Muscle layer of duodenum (tissue), 2 donors: Measurements from ENCODE around the gene KIF3A.

Source experiments
- H3K27ac ChIP-seq: one replicate; pipeline ENCODE4 v1.7.0; 2013; ENCODE audit warnings: mild to moderate bottlenecking, low read length
- H3K27me3 ChIP-seq: one replicate; pipeline ENCODE4 v1.7.0; 2013; ENCODE audit warnings: low read depth, mild to moderate bottlenecking, control low read depth, low read length
- H3K36me3 ChIP-seq, 2 donors: one replicate each; pipeline ENCODE4 v1.7.0; 2013; ENCODE audit warnings: low read length in 2 of 2, control low read depth in 1 of 2, mild to moderate bottlenecking in 1 of 2; ENCODE audit not compliant: insufficient read depth in 2 of 2, control insufficient read depth in 1 of 2
- H3K4me1 ChIP-seq, 2 donors: one replicate each; pipeline ENCODE4 v1.7.0; 2013; ENCODE audit warnings: low read length in 2 of 2, mild to moderate bottlenecking in 2 of 2, control low read depth in 1 of 2, moderate library complexity in 1 of 2; ENCODE audit not compliant: insufficient read depth in 2 of 2, control insufficient read depth in 1 of 2
- H3K4me3 ChIP-seq, 2 donors: one replicate each; pipeline ENCODE4 v1.7.0; 2013; ENCODE audit warnings: low read length in 2 of 2, low read depth in 1 of 2, mild to moderate bottlenecking in 1 of 2
- H3K9me3 ChIP-seq, 2 donors: one replicate each; pipeline ENCODE4 v1.7.0; 2013; ENCODE audit warnings: low read length in 2 of 2, control low read depth in 1 of 2, mild to moderate bottlenecking in 1 of 2; ENCODE audit not compliant: control insufficient read depth in 1 of 2
- donor health status: healthy.

KIF3A gene

GRCh38 chr5:132760601-132761317 is 23.4 kb upstream of the KIF3A start:
- peaks cover 27 to 75% of the 10 kb centered on the region in 2 donors for H3K36me3 ChIP-seq
- H3K4me3 ChIP-seq = no peak overlapping the region
- H3K27me3 ChIP-seq = no peaks in the 10 kb centered on the region
- no peak overlapping the region for H3K27ac ChIP-seq
- no peaks in the 10 kb centered on the region for H3K9me3 ChIP-seq
- no peaks in the 10 kb centered on the region for H3K4me1 ChIP-seq

- Histone ChIP-seq H3K36me3 (peaks cover 27 to 72% of the 10 kb centered on the region in 2 donors), H3K4me1 (no peaks in the 10 kb centered on the region), H3K27me3 (no peaks in the 10 kb centered on the region), H3K4me3 (no peak overlapping the region), H3K9me3 (no peaks in the 10 kb centered on the region), H3K27ac (no peak overlapping the region)
Measured at GRCh38 chr5:132760049-132760420, 22.7 kb upstream of the KIF3A start.

GRCh38 chr5:132759114-132760048 is 22.0 kb upstream of the KIF3A start:
- no peak overlapping the region for H3K4me3 ChIP-seq
- H3K36me3 ChIP-seq = peaks cover 20 to 67% of the 10 kb centered on the region in 2 donors
- H3K27me3 ChIP-seq = no peaks in the 10 kb centered on the region
- no peaks in the 10 kb centered on the region for H3K4me1 ChIP-seq
- no peaks in the 10 kb centered on the region for H3K9me3 ChIP-seq
- no peak overlapping the region for H3K27ac ChIP-seq

- Histone ChIP-seq H3K4me3 (no peak overlapping the region), H3K36me3 (peaks cover 17 to 62% of the 10 kb centered on the region in 2 donors), H3K27me3 (no peaks in the 10 kb centered on the region), H3K4me1 (no peaks in the 10 kb centered on the region), H3K9me3 (no peaks in the 10 kb centered on the region), H3K27ac (no peak overlapping the region)
Measured at GRCh38 chr5:132758451-132758850, 21.1 kb upstream of the KIF3A start.

- Histone ChIP-seq H3K27me3 (no peaks in the 10 kb centered on the region), H3K36me3 (peaks cover 12 to 56% of the 10 kb centered on the region in 2 donors), H3K4me1 (no peaks in the 10 kb centered on the region), H3K4me3 (no peak overlapping the region), H3K27ac (no peak overlapping the region), H3K9me3 (no peaks in the 10 kb centered on the region)
Measured at GRCh38 chr5:132756542-132756941, 19.2 kb upstream of the KIF3A start.

GRCh38 chr5:132754947-132755346 is 17.6 kb upstream of the KIF3A start:
- Histone ChIP-seq H3K4me1 (no peaks in the 10 kb centered on the region), H3K27me3 (no peaks in the 10 kb centered on the region), H3K9me3 (no peaks in the 10 kb centered on the region), H3K36me3 (peaks cover under 1 to 41% of the 10 kb centered on the region in 2 donors), H3K4me3 (no peak overlapping the region), H3K27ac (no peak overlapping the region)

- Histone ChIP-seq H3K4me3 (no peak overlapping the region), H3K27me3 (no peaks in the 10 kb centered on the region), H3K4me1 (no peaks in the 10 kb centered on the region), H3K36me3 (peaks cover 0 to 34% of the 10 kb centered on the region in 2 donors), H3K9me3 (no peaks in the 10 kb centered on the region), H3K27ac (no peak overlapping the region)
Measured at GRCh38 chr5:132754111-132754510, 16.8 kb upstream of the KIF3A start.

GRCh38 chr5:132753135-132753987 is 16.0 kb upstream of the KIF3A start:
- peaks cover 0 to 26% of the 10 kb centered on the region in 2 donors for H3K36me3 ChIP-seq
- no peaks in the 10 kb centered on the region for H3K9me3 ChIP-seq
- no peak overlapping the region for H3K4me3 ChIP-seq
- no peaks in the 10 kb centered on the region for H3K27me3 ChIP-seq
- H3K27ac ChIP-seq = no peak overlapping the region
- H3K4me1 ChIP-seq = no peaks in the 10 kb centered on the region

- Histone ChIP-seq H3K4me1 (peaks cover 0 to 2% of the 10 kb centered on the region in 2 donors), H3K27ac (no peak overlapping the region), H3K4me3 (no peak overlapping the region), H3K9me3 (no peaks in the 10 kb centered on the region), H3K27me3 (no peaks in the 10 kb centered on the region), H3K36me3 (peaks cover 0 to 19% of the 10 kb centered on the region in 2 donors)
Measured at GRCh38 chr5:132752581-132753125, 15.3 kb upstream of the KIF3A start.

GRCh38 chr5:132751971-132752580 is 14.7 kb upstream of the KIF3A start:
- Histone ChIP-seq H3K36me3 (peaks cover 0 to 13% of the 10 kb centered on the region in 2 donors), H3K27me3 (no peaks in the 10 kb centered on the region), H3K4me3 (no peak overlapping the region), H3K27ac (no peak overlapping the region), H3K9me3 (no peaks in the 10 kb centered on the region), H3K4me1 (peaks cover 0 to 8% of the 10 kb centered on the region in 2 donors)
